Neuronal stem cell (in vitro differentiated cells): ENCODE measurements around the gene FLNC.

Experiments used
- DNase-seq: peaks from one replicate; pipeline ENCODE4 v3.0.0-alpha.2; 2013; ENCODE audit warnings: low spot score
- H2AFZ ChIP-seq: one replicate; pipeline ENCODE4 v1.6.1; 2013; ENCODE audit warnings: mild to moderate bottlenecking, low read length, inconsistent platforms
- H2AK5ac ChIP-seq: 2 replicates; pipeline ENCODE4 v1.6.1; 2013; ENCODE audit warnings: low read depth, mild to moderate bottlenecking, inconsistent platforms, low read length, moderate library complexity, mixed read lengths
- H2BK120ac ChIP-seq: 2 replicates; pipeline ENCODE4 v1.6.1; 2013; ENCODE audit warnings: low read depth, mild to moderate bottlenecking, inconsistent platforms, low read length, moderate library complexity, mixed read lengths
- H2BK12ac ChIP-seq: one replicate; pipeline ENCODE4 v1.6.1; 2013; ENCODE audit warnings: low read length, inconsistent platforms
- H2BK15ac ChIP-seq: 2 replicates; pipeline ENCODE4 v1.6.1; 2013; ENCODE audit warnings: mild to moderate bottlenecking, low read length, inconsistent platforms, mixed read lengths
- H2BK5ac ChIP-seq: one replicate; pipeline ENCODE4 v1.6.1; 2013; ENCODE audit warnings: inconsistent platforms, mild to moderate bottlenecking, low read length, moderate library complexity
- H3K14ac ChIP-seq: one replicate; pipeline ENCODE4 v1.6.1; 2013; ENCODE audit warnings: low read length, inconsistent platforms
- H3K18ac ChIP-seq: 2 replicates; pipeline ENCODE4 v1.6.1; 2013; ENCODE audit warnings: low read length, inconsistent platforms
- H3K23ac ChIP-seq: 2 replicates; pipeline ENCODE4 v1.6.1; 2013; ENCODE audit warnings: low read depth, mild to moderate bottlenecking, mixed read lengths, low read length, inconsistent platforms; ENCODE audit not compliant: poor library complexity
- H3K27ac ChIP-seq: replicated peaks from 3 replicates; pipeline ENCODE4 v1.5.1; 2013; ENCODE audit warnings: low read length, inconsistent platforms
- H3K27me3 ChIP-seq, 3 experiments: 2 replicates each; pipeline ENCODE4 v1.6.1; 2013; ENCODE audit warnings: low read length in 3 of 3, mild to moderate bottlenecking in 2 of 3, inconsistent platforms in 1 of 3, low read depth in 1 of 3, mixed read lengths in 1 of 3, moderate library complexity in 1 of 3; ENCODE audit not compliant: control insufficient read depth in 3 of 3, insufficient read depth in 3 of 3
- H3K36me3 ChIP-seq, 2 donors: replicated peaks in 1 of 2; 2 replicates each; pipeline ENCODE4 v1.6.1; 2013; ENCODE audit warnings: low read length in 2 of 2; ENCODE audit not compliant: control insufficient read depth in 2 of 2, insufficient read depth in 2 of 2
- H3K4ac ChIP-seq: 2 replicates; pipeline ENCODE4 v1.6.1; 2013; ENCODE audit warnings: inconsistent platforms, mild to moderate bottlenecking, low read length, moderate library complexity
- H3K4me1 ChIP-seq, 2 donors: 1 replicate in 1 of 2; 2 replicates in 1 of 2; pipeline ENCODE4 v1.6.1; 2013; ENCODE audit warnings: low read length in 2 of 2, low read depth in 1 of 2; ENCODE audit not compliant: control insufficient read depth in 2 of 2, insufficient read depth in 1 of 2
- H3K4me2 ChIP-seq: one replicate; pipeline ENCODE4 v1.6.1; 2013; ENCODE audit warnings: mild to moderate bottlenecking, low read length, inconsistent platforms; ENCODE audit not compliant: insufficient read depth, poor library complexity, severe bottlenecking
- H3K4me3 ChIP-seq, 2 donors: 2 replicates each; pipeline ENCODE4 v1.5.1; 2013; ENCODE audit warnings: low read length in 2 of 2, mild to moderate bottlenecking in 2 of 2, inconsistent platforms in 1 of 2, moderate library complexity in 1 of 2
- H3K79me1 ChIP-seq: one replicate; pipeline ENCODE4 v1.6.1; 2013; ENCODE audit warnings: low read depth, mild to moderate bottlenecking, inconsistent platforms, low read length, moderate library complexity
- H3K9ac ChIP-seq: one replicate; pipeline ENCODE4 v1.6.1; 2013; ENCODE audit warnings: mild to moderate bottlenecking, low read depth, low read length, inconsistent platforms; ENCODE audit not compliant: poor library complexity
- H3K9me3 ChIP-seq, 2 donors: replicated peaks in 1 of 2; 2 replicates each; pipeline versions ENCODE3 to v1.6.1; 2013; ENCODE audit warnings: low read length in 2 of 2, mild to moderate bottlenecking in 2 of 2, inconsistent platforms in 1 of 2, low read depth in 1 of 2, mixed read lengths in 1 of 2, moderate library complexity in 1 of 2; ENCODE audit not compliant: control insufficient read depth in 2 of 2, insufficient read depth in 1 of 2
- H4K8ac ChIP-seq: one replicate; pipeline ENCODE4 v1.6.1; 2013; ENCODE audit warnings: low read depth, mild to moderate bottlenecking, inconsistent platforms, low read length, moderate library complexity
- H4K91ac ChIP-seq: one replicate; pipeline ENCODE4 v1.6.1; 2013; ENCODE audit warnings: low read length, low read depth, mild to moderate bottlenecking, inconsistent platforms; ENCODE audit not compliant: poor library complexity
- WGBS, 2 donors: extraction: QIAGEN DNeasy Blood & Tissue Kit; methylation state at CpG; one replicate each; pipeline ENCODE4 v1.1.7; 2013; ENCODE audit warnings: missing lambda C conversion rate in 2 of 2, mixed read lengths in 1 of 2; ENCODE audit not compliant: insufficient read length in 2 of 2, insufficient replicate concordance in 1 of 2; ENCODE audit errors: extremely low coverage in 2 of 2; 5-methylcytosine and 5-hydroxymethylcytosine counted together

Gene FLNC

GRCh38 chr7:128807191-128807590 is 23.0 kb upstream of the FLNC start:
- no peak overlapping the region for H2BK120ac ChIP-seq
- H2BK12ac ChIP-seq: no peak overlapping the region
- H3K27ac ChIP-seq: no peak overlapping the region
- no peak overlapping the region for H3K4me3 ChIP-seq
- no peak overlapping the region for H3K4ac ChIP-seq
- H4K91ac ChIP-seq: no peak overlapping the region
- no peaks in the 10 kb centered on the region for H3K27me3 ChIP-seq
- DNase-seq: no peak
- H3K79me1 ChIP-seq: no peaks in the 10 kb centered on the region
- H3K4me1 ChIP-seq: no peaks in the 10 kb centered on the region
- H3K14ac ChIP-seq: no peak overlapping the region
- no peak overlapping the region for H2BK15ac ChIP-seq
- no peak overlapping the region for H2AK5ac ChIP-seq
- no CpG with 5 or more reads among the region's 8 CpGs for WGBS, 2 donors
- no peak overlapping the region for H3K4me2 ChIP-seq
- H3K9me3 ChIP-seq: no peaks in the 10 kb centered on the region
- H2AFZ ChIP-seq: no peak overlapping the region
- H3K36me3 ChIP-seq: peaks cover 58 to 86% of the 10 kb centered on the region in 2 donors
- H3K23ac ChIP-seq: peak overlapping the region; percentile 17
- H3K9ac ChIP-seq: no peak overlapping the region
- H2BK5ac ChIP-seq: peak overlapping the region; percentile 16
- H4K8ac ChIP-seq: no peak overlapping the region
- H3K18ac ChIP-seq: no peak overlapping the region

GRCh38 chr7:128809363-128809762 is 20.8 kb upstream of the FLNC start:
- no peak overlapping the region for H4K8ac ChIP-seq
- peaks cover 59 to 70% of the 10 kb centered on the region in 2 donors for H3K36me3 ChIP-seq
- H3K27me3 ChIP-seq: no peaks in the 10 kb centered on the region
- no peaks in the 10 kb centered on the region for H3K9me3 ChIP-seq
- no peak overlapping the region for H3K9ac ChIP-seq
- no peak overlapping the region for H3K14ac ChIP-seq
- H2AK5ac ChIP-seq: no peak overlapping the region
- no peak overlapping the region for H3K18ac ChIP-seq
- H3K4ac ChIP-seq: no peak overlapping the region
- H4K91ac ChIP-seq: no peak overlapping the region
- no peak overlapping the region for H2BK12ac ChIP-seq
- H3K27ac ChIP-seq: no peak overlapping the region
- H3K23ac ChIP-seq: no peak overlapping the region
- no peak overlapping the region for H3K4me2 ChIP-seq
- H3K4me3 ChIP-seq: no peak overlapping the region
- H2BK15ac ChIP-seq: no peak overlapping the region
- H2BK120ac ChIP-seq: no peak overlapping the region
- no peaks in the 10 kb centered on the region for H3K79me1 ChIP-seq
- H2BK5ac ChIP-seq: no peak overlapping the region
- WGBS, 2 donors: no CpG with 5 or more reads among the region's 3 CpGs
- H3K4me1 ChIP-seq: peaks cover 0 to 5% of the 10 kb centered on the region in 2 donors
- no peak for DNase-seq
- H2AFZ ChIP-seq: no peak overlapping the region

GRCh38 chr7:128810473-128810872 is 19.7 kb upstream of the FLNC start:
- H3K4me3 ChIP-seq: no peak overlapping the region
- no peak overlapping the region for H2AFZ ChIP-seq
- H3K9me3 ChIP-seq: no peaks in the 10 kb centered on the region
- H2BK5ac ChIP-seq: no peak overlapping the region
- H2BK12ac ChIP-seq: no peak overlapping the region
- no peak overlapping the region for H3K9ac ChIP-seq
- no peaks in the 10 kb centered on the region for H3K79me1 ChIP-seq
- no peak overlapping the region for H2BK15ac ChIP-seq
- no peak overlapping the region for H3K27ac ChIP-seq
- H3K27me3 ChIP-seq: no peaks in the 10 kb centered on the region
- H3K23ac ChIP-seq: no peak overlapping the region
- H4K8ac ChIP-seq: no peak overlapping the region
- no peak overlapping the region for H3K4me2 ChIP-seq
- DNase-seq: no peak
- H3K4ac ChIP-seq: no peak overlapping the region
- no peak overlapping the region for H4K91ac ChIP-seq
- no peak overlapping the region for H2AK5ac ChIP-seq
- H3K36me3 ChIP-seq: peaks cover 51 to 59% of the 10 kb centered on the region in 2 donors
- H3K14ac ChIP-seq: no peak overlapping the region
- no peak overlapping the region for H3K18ac ChIP-seq
- H3K4me1 ChIP-seq: peaks cover 0 to 5% of the 10 kb centered on the region in 2 donors
- no CpG with 5 or more reads among the region's 2 CpGs for WGBS, 2 donors
- no peak overlapping the region for H2BK120ac ChIP-seq

- H3K18ac ChIP-seq: no peak overlapping the region
- no peaks in the 10 kb centered on the region for H3K27me3 ChIP-seq
- no peak overlapping the region for H2AK5ac ChIP-seq
- H3K9me3 ChIP-seq: no peaks in the 10 kb centered on the region
- H3K36me3 ChIP-seq: peaks cover 46 to 54% of the 10 kb centered on the region in 2 donors
- H3K4me3 ChIP-seq: no peak overlapping the region
- H3K4me1 ChIP-seq: peaks cover 0 to 6% of the 10 kb centered on the region in 2 donors
- no peaks in the 10 kb centered on the region for H3K79me1 ChIP-seq
- H4K8ac ChIP-seq: no peak overlapping the region
- H3K4me2 ChIP-seq: no peak overlapping the region
- no peak overlapping the region for H3K14ac ChIP-seq
- no peak overlapping the region for H3K9ac ChIP-seq
- H3K23ac ChIP-seq: no peak overlapping the region
- H2BK120ac ChIP-seq: no peak overlapping the region
- no CpG with 5 or more reads among the region's 3 CpGs for WGBS, 2 donors
- no peak overlapping the region for H2BK15ac ChIP-seq
- no peak overlapping the region for H3K27ac ChIP-seq
- H2BK12ac ChIP-seq: no peak overlapping the region
- H3K4ac ChIP-seq: no peak overlapping the region
- H2AFZ ChIP-seq: no peak overlapping the region
- no peak overlapping the region for H4K91ac ChIP-seq
- DNase-seq: no peak
- no peak overlapping the region for H2BK5ac ChIP-seq
Observed at GRCh38 chr7:128810997-128811396, 19.2 kb upstream of the FLNC start.
